Stimulated activated CD8-positive, alpha-beta memory T cell treated with anti-CD3 and anti-CD28 coated beads, Interleukin-7, amount 100 ng/mL, for 4 hours (primary cell): ENCODE measurements around the gene POC1A.

ENCODE experiments used
- DNase-seq, 2 donors: peaks; one replicate each; pipeline ENCODE4 v3.0.0-alpha.2; 2020; ENCODE audit warnings: low read depth in 2 of 2

Gene POC1A

GRCh38 chr3:52085681-52086282 lies 68.4 kb downstream of the POC1A start:
- no peak for DNase-seq

DNA sequence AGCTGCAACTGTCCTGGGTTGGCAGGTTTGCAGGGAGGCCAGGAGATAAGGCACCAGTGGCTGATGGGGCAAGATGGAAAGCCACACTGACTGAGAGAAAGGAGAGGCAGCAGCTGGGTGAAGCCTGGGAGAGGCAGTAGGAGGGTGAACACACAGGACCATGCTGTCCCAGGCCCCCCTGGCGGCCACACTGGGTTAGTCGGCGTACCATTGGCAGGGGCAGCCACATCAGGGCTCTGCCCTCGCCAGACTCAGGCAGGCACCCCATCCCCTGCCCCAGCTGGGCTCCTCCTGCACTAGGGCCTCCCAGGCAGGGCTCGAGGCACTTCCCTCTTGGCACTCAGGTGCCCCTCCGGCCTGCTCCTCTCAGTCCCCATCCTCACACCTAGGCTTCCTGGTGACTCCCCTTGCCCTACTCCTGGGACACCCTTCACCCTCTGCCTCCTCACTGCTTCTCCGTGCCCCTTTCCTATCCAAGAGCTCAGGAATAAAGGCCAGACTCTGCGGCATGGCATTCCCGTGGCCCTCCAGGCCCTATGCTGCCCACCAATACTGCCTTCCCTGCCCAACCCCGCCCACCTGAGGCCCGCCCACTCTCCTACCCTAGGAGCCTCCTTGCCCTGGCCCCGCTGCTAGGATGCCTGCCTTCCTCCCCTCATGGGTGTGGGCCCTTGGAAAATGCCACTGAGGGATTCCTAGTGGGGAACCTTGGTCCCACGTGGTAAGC lies 69.1 kb downstream of the POC1A start:
- DNase-seq: no peak

GRCh38 chr3:52084216-52084945 lies 69.8 kb downstream of the POC1A start:
- DNase-seq: no peak

- no peak for DNase-seq
Measured at GRCh38 chr3:52083556-52084087, 70.6 kb downstream of the POC1A start.

- no peak for DNase-seq
Measured at GRCh38 chr3:52082951-52083350, 71.3 kb downstream of the POC1A start.

- no peak for DNase-seq
Measured at GRCh38 chr3:52080830-52081719, 73.1 kb downstream of the POC1A start.

DNA sequence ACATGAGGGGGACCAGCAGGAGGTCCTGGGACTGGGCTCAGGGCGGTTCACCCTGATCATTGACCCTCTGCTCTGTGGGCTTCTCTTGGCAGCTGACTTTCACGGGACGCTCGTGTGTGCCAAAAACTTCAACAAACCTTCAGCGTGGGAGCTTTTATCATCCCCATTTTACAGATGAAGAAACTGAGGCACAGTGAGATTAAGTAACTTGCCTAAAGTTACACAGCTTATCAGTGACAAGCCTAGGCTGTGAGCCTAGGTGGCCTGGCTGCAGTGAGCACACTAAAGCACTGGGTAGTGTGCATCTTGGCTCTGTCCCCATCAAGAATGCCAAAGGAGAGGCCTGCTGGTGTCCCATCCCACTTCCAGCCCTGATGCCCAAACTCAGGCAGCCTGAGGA lies 74.3 kb downstream of the POC1A start:
- no peak for DNase-seq

- no peak for DNase-seq
Measured at GRCh38 chr3:52078781-52079560, 75.3 kb downstream of the POC1A start.

- DNase-seq: no peak
Measured at GRCh38 chr3:52077925-52078324, 76.3 kb downstream of the POC1A start.

- DNase-seq: no peak
Measured at GRCh38 chr3:52076896-52077780, 77.1 kb downstream of the POC1A start.

DNA sequence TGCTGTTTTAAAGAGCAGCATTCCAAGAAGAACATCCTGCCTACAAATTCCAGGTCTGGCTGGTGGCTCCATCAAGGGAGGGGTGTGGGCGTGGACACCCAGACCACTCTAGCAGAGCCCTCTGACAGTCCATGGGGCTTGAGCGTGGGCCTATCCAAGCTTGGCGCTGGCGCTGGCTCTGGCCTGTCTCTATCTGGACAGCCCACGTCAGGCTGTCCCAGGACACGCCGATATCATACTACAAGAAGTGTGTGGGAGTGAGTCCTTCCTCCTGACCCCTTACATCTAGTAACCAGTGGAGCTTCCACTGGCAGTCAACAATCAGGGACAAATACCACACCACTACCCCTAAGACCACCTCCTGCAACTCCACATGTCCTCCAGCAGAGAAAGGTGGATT lies 80.7 kb downstream of the POC1A start:
- no peak for DNase-seq

DNA sequence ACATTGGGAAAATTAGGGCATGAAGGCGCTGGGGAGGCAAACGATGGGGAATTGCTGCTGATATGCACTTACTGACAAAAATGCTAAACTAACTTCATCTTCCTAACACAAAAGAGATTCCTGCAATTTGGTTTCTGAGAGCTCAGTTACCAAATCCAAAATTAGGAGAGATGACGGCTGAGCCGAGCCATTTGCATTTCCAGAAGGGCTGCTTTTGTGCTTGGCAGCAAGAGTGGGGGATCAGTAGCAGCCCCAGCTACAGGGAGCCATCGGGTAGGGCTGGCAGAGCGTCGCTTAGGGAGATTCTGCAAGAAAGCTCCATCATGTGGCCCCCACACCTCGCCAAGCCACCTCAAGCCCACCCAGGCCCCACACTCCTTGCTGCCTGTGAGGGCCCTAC lies 81.8 kb downstream of the POC1A start:
- no peak for DNase-seq

DNA sequence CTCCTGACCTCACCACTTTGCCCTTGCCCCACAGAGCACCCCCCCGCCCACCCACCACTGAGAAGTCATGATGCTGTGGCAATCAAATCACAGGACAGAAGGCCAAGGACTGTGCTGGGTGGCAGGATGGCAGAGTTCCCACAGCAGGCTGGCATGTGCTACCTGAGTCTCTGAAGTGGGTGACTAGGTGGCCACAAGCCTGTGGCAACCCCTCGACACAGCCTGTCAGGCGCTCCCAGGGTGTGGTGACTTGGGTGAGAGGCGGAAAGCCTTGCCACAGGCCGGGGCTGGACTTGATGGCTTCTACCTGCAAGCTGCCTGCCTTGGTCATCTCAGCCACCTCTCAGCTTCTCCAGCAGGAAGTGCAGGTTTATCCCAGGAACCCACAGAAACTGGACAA lies 82.2 kb downstream of the POC1A start:
- DNase-seq: no peak

DNA sequence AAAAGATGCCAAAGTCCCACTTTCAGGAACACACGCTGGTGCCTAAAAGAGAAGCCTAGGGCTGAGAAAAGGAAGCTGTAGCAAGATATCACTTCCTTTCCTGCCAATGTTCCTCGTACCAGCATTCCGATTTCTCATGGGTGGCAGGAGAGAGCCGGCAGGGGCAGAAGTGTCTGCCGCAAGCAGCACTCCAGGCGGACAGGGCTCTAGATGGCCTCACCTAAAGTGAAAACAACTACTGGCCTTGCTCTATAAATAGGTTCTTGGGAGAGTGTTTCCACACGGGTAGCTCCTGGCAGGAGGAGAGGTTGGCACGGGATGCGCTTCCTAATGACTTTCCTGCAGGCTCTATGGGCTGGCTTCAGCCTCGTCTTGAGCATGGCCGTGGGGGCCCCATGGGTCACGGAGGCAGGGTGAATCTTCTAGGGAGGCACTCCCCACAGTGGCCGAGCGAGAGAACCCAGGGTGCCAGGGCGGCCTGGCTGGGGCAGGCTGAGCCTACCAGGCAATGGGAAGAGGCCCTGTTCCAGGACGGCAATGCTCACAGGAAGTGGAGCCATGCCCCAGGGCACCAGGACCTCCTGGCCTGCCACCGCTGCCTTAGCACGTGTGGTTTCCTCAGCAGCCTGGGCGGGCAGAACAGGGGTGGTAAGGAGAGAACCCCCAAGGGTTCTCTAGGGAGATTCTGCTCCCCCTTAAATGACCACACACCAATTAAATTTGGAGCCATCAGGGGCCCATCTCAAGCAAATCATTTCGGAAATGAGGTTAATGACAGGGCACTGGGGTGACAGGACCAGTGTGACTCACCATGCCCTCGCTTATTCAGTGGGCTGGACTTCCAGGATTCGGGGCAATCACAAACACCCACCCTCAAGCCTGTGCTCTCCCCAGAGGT lies 83.2 kb downstream of the POC1A start:
- no peak for DNase-seq

GRCh38 chr3:52069855-52070254 lies 84.4 kb downstream of the POC1A start:
- DNase-seq: no peak

GRCh38 chr3:52069135-52069534 lies 85.1 kb downstream of the POC1A start:
- no peak for DNase-seq

DNA sequence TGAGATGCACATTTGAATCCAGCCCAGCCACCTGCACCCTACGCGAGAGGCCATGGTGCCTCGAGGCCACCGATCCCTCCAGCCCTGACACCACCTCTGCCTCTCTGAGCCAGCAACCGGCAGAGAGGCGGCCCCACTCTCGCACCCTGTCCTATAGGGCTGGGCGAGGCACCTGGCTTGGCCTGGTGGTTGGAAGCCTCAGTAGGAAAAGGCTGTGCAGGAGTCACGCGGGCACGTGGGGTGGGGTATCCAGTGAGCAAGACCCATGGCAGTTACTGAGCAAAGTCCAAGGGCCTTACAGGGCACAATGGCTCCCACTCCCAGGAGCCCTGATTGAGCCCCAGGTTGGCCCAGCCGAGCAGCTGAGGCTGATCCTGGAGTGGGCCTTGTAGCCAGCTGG lies 85.5 kb downstream of the POC1A start:
- DNase-seq: no peak

- no peak for DNase-seq
Measured at GRCh38 chr3:52068055-52068571, 86.1 kb downstream of the POC1A start.

DNA sequence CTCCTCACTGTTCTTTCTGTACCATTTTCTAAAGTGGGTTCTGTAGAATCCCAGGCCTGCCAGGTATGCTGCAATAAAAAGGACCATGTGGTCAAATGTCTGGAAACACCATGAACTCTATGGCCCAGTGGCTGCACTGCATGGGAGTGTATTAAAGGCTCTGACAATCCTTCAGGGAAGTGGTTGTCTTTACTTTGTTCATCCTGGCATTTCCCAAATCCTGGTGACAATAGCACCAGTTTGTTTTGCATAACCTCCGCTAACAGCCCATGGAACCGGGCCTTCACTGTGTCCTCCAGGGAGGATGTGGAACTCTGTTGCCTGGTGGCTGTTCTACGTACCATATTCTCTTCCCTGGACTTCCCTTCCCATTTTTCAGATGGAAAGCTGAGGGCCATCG lies 86.7 kb downstream of the POC1A start:
- no peak for DNase-seq
